BE2C (cell line): ENCODE measurements around the gene OPCML.

Source experiments
- DNase-seq: peaks from one replicate; pipeline ENCODE4 v3.0.0-alpha.2; 2020
- H3K27me3 ChIP-seq: fragments of 250-450 bp; sonication (Bioruptor Pico); 2 replicates; pipeline ENCODE4 v1.5.1; 2020; ENCODE audit warnings: mild to moderate bottlenecking
- H3K36me3 ChIP-seq: fragments of 250-450 bp; sonication (Bioruptor Pico); 2 replicates; pipeline ENCODE4 v1.5.1; 2020; ENCODE audit warnings: mild to moderate bottlenecking
- H3K4me1 ChIP-seq: fragments of 250-450 bp; sonication (Bioruptor Pico); 2 replicates; pipeline ENCODE4 v1.5.1; 2020
- H3K4me3 ChIP-seq: 2 replicates; pipeline ENCODE4 v1.5.1; 2011; ENCODE audit warnings: low read depth, low read length
- H3K9me3 ChIP-seq: fragments of 250-450 bp; sonication (Bioruptor Pico); 2 replicates; pipeline ENCODE4 v1.5.1; 2020
- TF ChIP-seq, protein P1 (sequence below): IDR thresholded peaks from 2 replicates; pipeline ENCODE4 v1.5.1; 2012; ENCODE audit warnings: mild to moderate bottlenecking, low read depth, low read length

The OPCML gene

GRCh38 chr11:132712466-132712865, 819.8 kb downstream of the OPCML start:
- Histone ChIP-seq H3K4me3 (no peak overlapping the region), H3K4me1 (no peaks in the 10 kb centered on the region), H3K9me3 (no peaks in the 10 kb centered on the region), H3K36me3 (no peaks in the 10 kb centered on the region), H3K27me3 (no peaks in the 10 kb centered on the region)
- no peak for DNase-seq
- TF ChIP-seq, protein P1, sequence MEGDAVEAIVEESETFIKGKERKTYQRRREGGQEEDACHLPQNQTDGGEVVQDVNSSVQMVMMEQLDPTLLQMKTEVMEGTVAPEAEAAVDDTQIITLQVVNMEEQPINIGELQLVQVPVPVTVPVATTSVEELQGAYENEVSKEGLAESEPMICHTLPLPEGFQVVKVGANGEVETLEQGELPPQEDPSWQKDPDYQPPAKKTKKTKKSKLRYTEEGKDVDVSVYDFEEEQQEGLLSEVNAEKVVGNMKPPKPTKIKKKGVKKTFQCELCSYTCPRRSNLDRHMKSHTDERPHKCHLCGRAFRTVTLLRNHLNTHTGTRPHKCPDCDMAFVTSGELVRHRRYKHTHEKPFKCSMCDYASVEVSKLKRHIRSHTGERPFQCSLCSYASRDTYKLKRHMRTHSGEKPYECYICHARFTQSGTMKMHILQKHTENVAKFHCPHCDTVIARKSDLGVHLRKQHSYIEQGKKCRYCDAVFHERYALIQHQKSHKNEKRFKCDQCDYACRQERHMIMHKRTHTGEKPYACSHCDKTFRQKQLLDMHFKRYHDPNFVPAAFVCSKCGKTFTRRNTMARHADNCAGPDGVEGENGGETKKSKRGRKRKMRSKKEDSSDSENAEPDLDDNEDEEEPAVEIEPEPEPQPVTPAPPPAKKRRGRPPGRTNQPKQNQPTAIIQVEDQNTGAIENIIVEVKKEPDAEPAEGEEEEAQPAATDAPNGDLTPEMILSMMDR, result no peak

DNA sequence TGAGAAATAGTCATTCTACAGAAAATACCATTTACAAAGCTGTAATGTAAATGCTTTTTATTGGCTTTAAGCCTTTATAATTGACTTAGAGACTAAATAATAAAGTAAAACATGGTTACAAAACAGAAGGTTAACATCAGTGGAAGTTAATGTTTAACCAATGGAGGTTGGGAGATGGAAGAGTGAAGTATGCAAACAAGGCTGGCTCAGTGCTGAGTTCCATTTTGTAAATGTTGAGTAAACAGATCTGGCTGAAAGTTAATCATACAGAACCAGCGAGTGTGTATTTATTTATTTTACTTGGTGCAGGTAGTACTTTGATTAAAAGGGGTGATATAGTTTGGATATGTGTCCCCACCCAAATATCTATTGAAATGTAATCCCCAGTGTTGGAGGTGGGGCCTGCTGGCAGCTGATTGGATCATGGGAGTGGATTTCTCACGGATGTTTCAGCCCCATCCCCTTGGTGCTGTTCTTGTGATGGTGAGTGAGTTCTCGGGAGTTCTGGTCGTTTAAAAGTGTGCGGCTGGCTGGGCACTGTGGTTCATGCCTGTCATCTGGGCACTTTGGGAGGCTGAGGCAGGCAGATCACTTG, 827.4 kb downstream of the OPCML start:
- no peaks in the 10 kb centered on the region for H3K36me3 ChIP-seq
- no peak for DNase-seq
- H3K4me1 ChIP-seq, result no peaks in the 10 kb centered on the region
- H3K4me3 ChIP-seq, result no peak overlapping the region
- no peaks in the 10 kb centered on the region for H3K27me3 ChIP-seq
- H3K9me3 ChIP-seq, result no peaks in the 10 kb centered on the region
- TF ChIP-seq, protein P1, result no peak

- no peaks in the 10 kb centered on the region; the same call in none of the 2 replicates for H3K9me3 ChIP-seq
- H3K4me1 ChIP-seq, result no peaks in the 10 kb centered on the region
- H3K27me3 ChIP-seq, result no peaks in the 10 kb centered on the region
- H3K36me3 ChIP-seq, result no peaks in the 10 kb centered on the region
- no peak for DNase-seq
- no peak overlapping the region for H3K4me3 ChIP-seq
- TF ChIP-seq, protein P1, result no peak
Observed at GRCh38 chr11:132692891-132693290, 839.4 kb downstream of the OPCML start.

- DNase-seq, result no peak
- Histone ChIP-seq H3K27me3 (no peaks in the 10 kb centered on the region), H3K9me3 (no peaks in the 10 kb centered on the region; the same call in none of the 2 replicates), H3K4me1 (no peaks in the 10 kb centered on the region), H3K4me3 (no peak overlapping the region), H3K36me3 (no peaks in the 10 kb centered on the region)
- TF ChIP-seq, protein P1, result no peak
Observed at GRCh38 chr11:132691848-132692550, 840.3 kb downstream of the OPCML start.

- Histone ChIP-seq H3K27me3 (no peaks in the 10 kb centered on the region), H3K4me3 (no peak overlapping the region), H3K9me3 (no peaks in the 10 kb centered on the region; the same call in 1 of the 2 replicates), H3K4me1 (no peaks in the 10 kb centered on the region), H3K36me3 (no peaks in the 10 kb centered on the region)
- no peak for DNase-seq
- TF ChIP-seq, protein P1, result no peak
Observed at GRCh38 chr11:132686886-132687285, 845.4 kb downstream of the OPCML start.

- TF ChIP-seq, protein P1, result no peak
- H3K9me3 ChIP-seq, result no peaks in the 10 kb centered on the region
- no peaks in the 10 kb centered on the region for H3K4me1 ChIP-seq
- DNase-seq, result no peak
- H3K4me3 ChIP-seq, result no peak overlapping the region
- H3K36me3 ChIP-seq, result no peaks in the 10 kb centered on the region
- H3K27me3 ChIP-seq, result no peaks in the 10 kb centered on the region
Observed at GRCh38 chr11:132685174-132685611, 847.1 kb downstream of the OPCML start.
